ENCODE measurements around the gene IGSF21.
"Not testable (repeated sequence)": the region's sequence is repeated elsewhere in the genome, so short reads cannot be mapped to it uniquely, and the experiment has no call there.

IGSF21 gene

DNA sequence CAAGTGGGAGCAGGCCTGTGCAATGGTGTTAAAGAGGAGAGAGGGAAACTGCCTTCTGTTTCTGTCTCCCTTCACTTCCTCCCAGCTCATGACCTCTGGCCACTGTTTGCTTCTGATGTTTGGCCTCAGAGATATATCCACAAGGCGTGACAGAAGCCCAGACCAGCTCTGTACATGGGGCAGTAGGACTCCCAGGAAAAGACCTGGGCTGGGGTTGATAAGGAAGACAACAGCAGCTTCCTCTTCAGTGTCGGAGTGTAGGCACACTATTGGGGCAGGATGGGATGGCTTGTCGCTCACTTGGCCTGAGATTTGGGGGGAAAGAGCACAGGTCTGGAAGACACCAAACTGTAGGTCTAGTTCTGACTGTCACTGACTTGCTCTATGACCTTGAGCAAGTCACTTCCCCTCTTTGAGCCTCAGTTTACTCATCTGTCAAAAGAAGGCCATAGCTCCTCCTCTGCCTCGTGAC lies 305.3 kb downstream of the IGSF21 start:
- no peak for DNase-seq

DNA sequence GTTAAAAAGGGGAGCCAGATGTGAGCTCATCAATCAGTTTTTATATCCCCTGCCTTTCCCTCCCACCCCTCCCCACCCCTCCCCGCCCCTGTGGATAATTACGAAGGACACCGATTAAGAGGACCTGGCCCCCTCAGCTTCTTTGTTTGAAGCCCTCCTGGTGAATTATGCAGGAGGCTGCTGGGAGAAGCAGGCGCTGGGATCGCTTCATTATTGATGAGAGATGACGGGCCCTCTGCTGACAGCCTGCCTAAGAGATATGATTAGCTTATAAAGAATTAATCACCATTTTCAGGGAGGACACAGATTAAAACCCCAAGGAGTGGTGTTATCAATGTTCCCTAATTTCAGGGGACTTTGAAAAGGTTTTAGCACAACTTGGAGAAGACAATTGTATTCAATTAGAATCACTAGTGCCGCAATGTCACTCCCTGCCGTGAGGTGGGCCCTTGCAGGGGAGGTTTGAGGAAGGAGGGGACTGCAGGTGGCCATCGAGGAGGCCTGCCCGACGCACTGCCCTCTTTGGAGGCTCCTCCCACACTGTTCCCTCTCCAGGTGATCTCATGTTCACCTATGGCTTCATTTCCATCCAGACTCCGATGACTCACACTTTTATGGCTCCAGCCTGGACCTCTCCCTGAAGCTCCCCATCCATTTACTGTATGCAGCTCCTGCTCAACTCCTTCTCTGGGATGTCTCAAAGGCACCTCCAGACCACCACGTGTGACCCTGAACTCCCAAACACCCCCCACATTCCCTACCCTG lies 306.1 kb downstream of the IGSF21 start:
- no peak for DNase-seq

DNA sequence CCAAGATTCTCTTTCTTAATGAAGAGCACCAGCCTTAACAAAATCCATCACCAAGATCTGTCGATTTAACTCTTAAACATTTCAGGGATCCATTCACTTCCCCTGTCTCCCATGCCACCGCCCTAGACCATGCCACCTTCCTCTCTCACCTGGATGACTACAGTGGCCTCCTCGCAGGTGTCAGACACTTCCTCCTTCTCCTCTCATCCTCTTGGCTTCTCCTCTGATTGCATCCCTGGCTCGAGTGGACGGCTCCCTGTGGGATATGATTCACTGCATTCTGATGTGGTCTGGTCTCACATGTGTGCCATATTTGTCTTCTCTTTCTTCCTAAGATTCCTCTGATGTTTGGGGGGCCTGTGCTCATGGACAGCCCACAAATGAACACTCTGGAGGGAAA lies 306.7 kb downstream of the IGSF21 start:
- DNase-seq = no peak

DNA sequence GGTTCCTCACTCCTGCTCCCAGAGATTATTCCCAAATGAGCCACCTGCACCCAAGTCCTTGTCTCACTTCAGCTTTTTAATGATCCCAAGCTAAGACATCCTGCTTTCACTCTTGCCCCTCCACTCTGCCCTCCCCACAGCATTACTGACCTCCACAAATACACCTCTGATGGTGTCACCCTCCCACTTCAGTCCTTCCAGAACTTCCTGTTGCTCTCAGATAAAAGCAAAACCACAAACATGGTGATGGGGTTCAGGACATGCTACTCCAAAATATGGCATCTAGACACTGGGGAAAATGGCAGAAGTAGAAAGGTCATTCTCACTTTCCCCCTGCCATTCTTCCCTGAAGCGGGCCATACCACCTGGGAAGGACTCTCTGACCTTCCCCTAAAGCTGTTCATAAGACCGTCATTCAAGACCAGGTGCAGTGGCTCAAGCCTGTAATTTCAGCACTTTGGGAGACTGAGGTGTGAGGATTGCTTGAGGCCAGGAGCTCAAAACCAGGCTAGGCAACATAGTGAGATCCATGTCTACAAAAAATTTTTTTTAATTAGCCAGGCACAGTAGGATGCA lies 307.4 kb downstream of the IGSF21 start:
- DNase-seq = no peak

DNA sequence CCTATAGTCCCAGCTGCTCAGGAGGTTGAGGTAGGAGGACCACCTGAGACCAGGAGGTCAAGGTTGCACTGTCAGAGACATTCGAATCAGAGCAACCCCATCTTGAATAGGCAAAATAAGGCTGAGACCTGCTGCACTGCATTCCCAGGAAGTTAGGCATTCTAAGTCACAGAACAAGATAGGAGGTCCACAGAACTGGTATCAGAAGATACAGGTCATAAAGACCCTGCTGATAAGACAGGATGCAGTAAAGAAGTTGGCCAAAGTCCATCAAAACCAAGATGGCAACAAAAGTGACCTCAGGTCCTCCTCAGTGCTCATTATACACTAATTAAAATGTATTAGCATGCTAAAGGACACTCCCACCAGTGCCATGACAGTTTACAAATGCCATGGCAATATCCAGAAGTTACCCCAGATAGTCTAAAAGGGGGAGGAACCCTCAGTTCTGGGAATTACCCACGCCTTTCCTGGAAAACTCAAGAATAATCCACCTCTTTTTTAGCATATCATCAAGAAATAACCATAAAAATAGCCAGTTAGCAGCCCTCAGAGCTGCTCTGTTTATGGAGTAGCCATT lies 307.9 kb downstream of the IGSF21 start:
- DNase-seq = no peak

DNA sequence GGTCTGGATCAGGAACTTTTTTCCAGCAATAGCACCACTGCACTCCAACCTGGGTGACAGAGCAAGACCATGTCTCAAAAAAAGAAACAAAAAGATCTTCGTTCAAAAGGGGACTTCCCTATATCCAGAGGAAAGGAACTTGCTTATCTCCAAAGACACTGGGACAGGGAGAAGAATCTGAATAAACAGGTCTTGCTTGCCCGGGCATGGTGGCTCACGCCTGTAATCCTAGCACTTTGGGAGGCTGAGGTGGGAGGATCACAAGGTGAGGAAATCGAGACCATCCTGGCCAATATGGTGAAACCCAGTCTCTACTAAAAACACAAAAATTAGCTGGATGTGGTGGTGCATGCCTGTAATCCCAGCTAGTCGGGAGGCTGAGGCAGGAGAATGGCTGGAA lies 308.5 kb downstream of the IGSF21 start:
- not testable (repeated sequence) for DNase-seq

DNA sequence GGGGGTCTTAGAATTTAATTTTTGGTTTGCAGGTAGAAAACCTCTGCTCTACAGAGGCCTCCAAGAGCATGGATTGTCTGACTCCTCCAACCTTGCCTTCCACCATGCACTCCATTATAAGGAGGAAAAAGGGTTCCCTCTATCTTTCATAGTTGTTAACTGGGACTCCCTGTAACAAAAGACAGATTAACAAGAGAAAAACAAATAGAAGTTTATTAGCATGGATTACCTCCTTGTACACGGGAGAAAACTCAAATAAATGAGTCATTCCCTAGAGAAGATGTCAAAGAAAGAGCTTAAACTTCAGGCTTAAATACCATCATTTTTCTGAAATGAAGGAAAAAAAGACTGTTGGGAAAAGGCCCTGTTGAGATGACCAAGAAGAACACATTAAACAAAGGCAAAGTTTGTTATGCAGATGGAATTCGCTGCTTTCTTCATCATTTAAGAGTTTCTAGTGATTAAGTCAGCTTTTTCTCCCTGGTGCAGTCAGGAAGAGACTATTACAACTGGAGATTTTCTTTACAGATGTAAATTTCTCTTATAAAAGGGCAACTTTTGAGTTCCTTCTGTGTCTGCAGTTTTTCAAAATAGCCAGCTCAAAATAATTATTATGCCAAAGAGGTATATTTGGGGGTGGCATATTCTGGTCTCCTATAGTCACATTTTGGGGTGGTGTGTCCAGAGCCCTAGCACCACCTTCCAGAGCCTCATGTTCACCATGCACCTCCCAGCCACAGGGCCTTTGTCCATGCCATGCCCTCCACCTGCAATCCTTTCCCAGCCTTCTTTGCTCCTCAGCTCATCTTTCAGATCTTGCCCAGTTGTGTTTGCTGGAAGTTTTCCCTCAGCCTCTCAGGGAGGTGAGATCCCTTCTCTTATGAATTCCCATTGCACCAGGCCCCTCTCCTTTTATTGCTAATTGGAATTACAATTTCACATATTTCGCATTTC lies 310.0 kb downstream of the IGSF21 start:
- no peak for DNase-seq

DNA sequence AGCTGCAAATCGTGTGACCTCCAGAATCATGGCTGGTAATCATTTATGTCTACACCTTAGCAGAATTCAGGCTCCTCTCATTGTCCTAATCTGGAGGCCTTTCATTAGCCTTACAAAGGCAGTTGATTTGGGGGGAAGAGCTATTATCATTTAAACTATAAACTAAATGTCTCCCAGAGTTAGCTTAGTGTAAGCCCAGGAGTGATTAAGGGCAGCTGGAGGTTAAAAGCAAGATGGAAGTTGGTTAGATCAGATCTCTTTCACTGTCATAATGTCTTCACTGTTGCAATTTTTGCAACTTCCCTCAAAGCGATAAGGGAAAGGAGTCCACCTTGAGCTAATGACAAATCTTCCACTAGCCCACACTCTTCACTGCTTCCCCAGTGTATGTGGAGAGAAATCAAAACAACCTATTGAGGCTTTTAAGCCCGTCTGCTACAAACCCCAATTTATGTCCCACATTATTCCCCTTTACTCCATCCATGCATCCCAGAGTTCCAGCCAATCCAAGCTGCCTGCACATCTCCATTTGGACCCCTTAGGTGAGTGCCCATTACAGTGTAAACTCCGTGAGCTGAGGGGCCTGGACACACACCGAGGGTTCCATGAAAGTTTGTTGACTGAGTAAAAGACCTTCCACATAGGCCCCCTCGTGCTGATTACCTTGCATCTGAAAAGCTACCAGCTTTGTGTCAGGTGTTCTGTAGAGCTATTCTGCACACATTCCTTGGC lies 311.7 kb downstream of the IGSF21 start:
- DNase-seq = no peak

DNA sequence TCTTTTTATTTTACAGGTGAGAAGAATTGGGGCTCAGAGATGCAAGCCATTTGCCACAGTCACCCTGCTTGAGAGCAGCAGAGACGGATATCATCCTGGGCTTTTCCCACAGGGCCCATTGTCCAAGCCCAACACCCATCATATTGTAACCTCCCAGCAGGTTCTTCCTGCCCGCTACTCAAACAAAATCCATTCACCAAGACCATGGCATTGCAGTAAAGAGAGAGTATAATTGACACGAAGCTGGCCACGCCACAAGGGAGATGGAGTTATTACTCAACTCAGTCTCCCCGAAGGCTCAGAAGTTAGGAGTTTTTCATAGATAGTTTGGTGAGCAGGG lies 312.2 kb downstream of the IGSF21 start:
- no peak for DNase-seq

DNA sequence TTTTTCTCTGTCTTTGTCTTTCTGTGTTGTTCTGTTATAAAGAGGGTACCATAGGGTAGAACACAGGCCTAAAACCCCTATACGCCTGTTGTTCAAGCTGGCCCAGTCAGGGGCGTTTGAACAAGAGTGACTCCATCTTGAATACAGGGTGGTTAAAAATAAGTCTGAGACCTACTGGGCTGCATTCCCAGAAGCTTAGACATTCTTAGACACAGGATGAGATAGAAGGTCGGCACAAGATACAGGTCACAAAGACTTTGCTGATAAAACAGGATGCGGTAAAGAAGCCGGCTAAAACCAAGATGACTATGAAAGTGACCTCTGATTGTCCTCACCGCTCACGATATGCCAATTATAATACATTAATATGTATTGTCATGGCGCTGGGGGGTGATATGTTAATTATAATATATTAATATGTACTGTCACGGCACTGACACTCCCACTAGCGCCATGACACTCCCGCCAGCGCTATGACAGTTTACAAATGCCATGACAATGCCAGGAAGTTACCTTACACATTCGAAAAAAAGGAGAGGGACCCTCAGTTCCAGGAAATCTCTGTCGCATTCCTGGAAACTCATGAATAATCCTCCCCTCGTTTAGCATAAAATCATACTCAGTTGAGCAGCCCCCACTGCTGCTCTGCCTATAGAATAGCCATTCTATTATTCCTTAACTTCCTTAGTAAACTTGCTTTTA lies 314.6 kb downstream of the IGSF21 start:
- no peak for DNase-seq

DNA sequence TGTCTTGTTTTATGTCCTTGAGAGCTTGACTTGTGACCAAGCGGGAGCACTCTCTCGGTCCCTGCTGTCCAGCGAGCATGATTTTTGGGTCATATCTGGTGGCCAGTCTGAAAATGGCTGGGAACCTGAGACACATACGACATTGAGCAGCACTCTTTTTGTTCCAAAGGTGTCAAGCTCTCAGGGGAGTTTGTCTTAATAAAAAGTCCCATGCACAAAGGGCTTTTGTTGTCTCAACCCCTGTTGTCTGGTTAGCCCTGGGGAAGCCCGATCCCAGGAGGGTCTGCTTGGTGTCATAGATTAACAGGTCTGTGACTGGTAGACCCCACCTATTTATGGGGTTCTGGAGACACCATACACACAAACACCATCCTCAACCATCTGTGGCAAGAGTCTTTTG lies 315.4 kb downstream of the IGSF21 start:
- no peak for DNase-seq

DNA sequence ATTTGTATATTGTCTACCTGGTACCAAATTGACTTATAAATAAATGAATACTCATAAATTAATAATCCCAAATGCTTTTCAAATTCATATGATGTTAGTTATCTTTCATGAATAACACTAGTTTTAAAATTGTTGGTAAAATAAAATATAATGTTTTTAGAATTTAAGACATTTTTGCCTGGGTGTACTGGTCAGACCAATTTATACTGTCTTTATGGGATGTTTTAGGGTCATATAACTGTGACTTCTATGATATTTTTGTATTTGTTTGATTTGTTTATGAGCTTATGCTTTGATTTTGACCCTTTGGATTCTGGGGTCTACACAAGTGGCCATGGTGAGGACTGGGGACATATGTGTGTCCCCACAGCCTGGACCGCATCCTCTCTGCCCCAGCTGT lies 319.0 kb downstream of the IGSF21 start:
- no peak for DNase-seq

All from NCI-H1694 (cell line).